Smooth muscle cell (in vitro differentiated cells): Measurements from ENCODE around the gene LMLN. TPM values are rescaled to one million over a fixed set of nuclear protein-coding genes. Genes with fewer than 3 reads are reported as not detected.
A peak's percentile ranks its signal among the peaks of the same experiment; 100 is the strongest.
"Not testable (repeated sequence)": the region's sequence is repeated elsewhere in the genome, so short reads cannot be mapped to it uniquely, and the experiment has no call there.

Source experiments
- DNase-seq: peaks from one replicate; lab custom pipeline; 2025; ENCODE audit not compliant: unreplicated experiment; lab: John Stamatoyannopoulos, UW
- H2AFZ ChIP-seq: fragments of 200-600 bp; sonication (generic); 2 replicates; pipeline ENCODE4 v1.6.0; 2016; ENCODE audit warnings: antibody characterized with exemption, low read depth, mild to moderate bottlenecking
- H3F3A ChIP-seq: fragments of 200-600 bp; sonication (generic); 2 replicates; pipeline ENCODE4 v1.6.0; 2017; ENCODE audit warnings: antibody characterized with exemption, low read depth
- H3K27ac ChIP-seq: fragments of 200-600 bp; sonication (generic); 2 replicates; pipeline ENCODE4 v1.5.1; 2016; ENCODE audit warnings: low read depth, mild to moderate bottlenecking
- H3K27me3 ChIP-seq: fragments of 200-600 bp; sonication (generic); 2 replicates; pipeline ENCODE4 v1.6.1; 2016; ENCODE audit warnings: low read depth, mild to moderate bottlenecking
- H3K36me3 ChIP-seq: fragments of 200-600 bp; sonication (generic); 2 replicates; pipeline ENCODE4 v1.5.1; 2016; ENCODE audit warnings: low read depth
- H3K4me1 ChIP-seq: fragments of 200-600 bp; sonication (generic); 2 replicates; pipeline ENCODE4 v1.5.1; 2016; ENCODE audit warnings: low read depth
- H3K4me2 ChIP-seq: fragments of 200-600 bp; sonication (generic); 2 replicates; pipeline ENCODE4 v1.6.0; 2016; ENCODE audit warnings: mild to moderate bottlenecking
- H3K4me3 ChIP-seq: fragments of 200-600 bp; sonication (generic); 2 replicates; pipeline ENCODE4 v1.5.1; 2016; ENCODE audit warnings: mild to moderate bottlenecking
- H3K79me2 ChIP-seq: fragments of 200-600 bp; sonication (generic); 2 replicates; pipeline ENCODE4 v1.6.0; 2016; ENCODE audit warnings: low read depth, mild to moderate bottlenecking
- H3K9ac ChIP-seq: fragments of 200-600 bp; sonication (generic); 2 replicates; pipeline ENCODE4 v1.6.0; 2016; ENCODE audit warnings: low read depth
- H3K9me3 ChIP-seq: fragments of 200-600 bp; sonication (generic); replicated peaks from 2 replicates; pipeline ENCODE4 v1.5.1; 2016; ENCODE audit warnings: low read depth
- H4K20me1 ChIP-seq: fragments of 200-600 bp; sonication (generic); 2 replicates; pipeline ENCODE4 v1.6.0; 2016; ENCODE audit warnings: low read depth
- WGBS: methylation state at CpG from one replicate; pipeline ENCODE4 v1.1.7; 2016; ENCODE audit warnings: low lambda C conversion rate; 5-methylcytosine and 5-hydroxymethylcytosine counted together
- polyA plus RNA-seq: library from polyadenylated mRNA; unstranded; fragments of >200 nt; fragmentation: Nextera tagmentation; extraction: Ambion mirVana; gene quantifications from 2 replicates; pipeline ENCODE4 v1.2.1, GENCODE V29; 2016
- total RNA-seq: library from RNA; depleted of rRNA; stranded (reverse); fragments of >200 nt; gene quantifications from 2 replicates; pipeline ENCODE4 v1.2.3, GENCODE V29; 2014
- TF ChIP-seq, protein P1 (sequence below): fragments of 200-600 bp; sonication (generic); IDR thresholded peaks from 2 replicates; pipeline ENCODE4 v1.5.1; 2017; ENCODE audit warnings: borderline replicate concordance, mild to moderate bottlenecking, antibody characterized with exemption; ENCODE audit not compliant: insufficient read depth, poor library complexity, severe bottlenecking

Gene LMLN
- total and polyA plus RNA-seq, 2 experiments from 2014 or later, result 2.1 to 7.8 TPM

DNA sequence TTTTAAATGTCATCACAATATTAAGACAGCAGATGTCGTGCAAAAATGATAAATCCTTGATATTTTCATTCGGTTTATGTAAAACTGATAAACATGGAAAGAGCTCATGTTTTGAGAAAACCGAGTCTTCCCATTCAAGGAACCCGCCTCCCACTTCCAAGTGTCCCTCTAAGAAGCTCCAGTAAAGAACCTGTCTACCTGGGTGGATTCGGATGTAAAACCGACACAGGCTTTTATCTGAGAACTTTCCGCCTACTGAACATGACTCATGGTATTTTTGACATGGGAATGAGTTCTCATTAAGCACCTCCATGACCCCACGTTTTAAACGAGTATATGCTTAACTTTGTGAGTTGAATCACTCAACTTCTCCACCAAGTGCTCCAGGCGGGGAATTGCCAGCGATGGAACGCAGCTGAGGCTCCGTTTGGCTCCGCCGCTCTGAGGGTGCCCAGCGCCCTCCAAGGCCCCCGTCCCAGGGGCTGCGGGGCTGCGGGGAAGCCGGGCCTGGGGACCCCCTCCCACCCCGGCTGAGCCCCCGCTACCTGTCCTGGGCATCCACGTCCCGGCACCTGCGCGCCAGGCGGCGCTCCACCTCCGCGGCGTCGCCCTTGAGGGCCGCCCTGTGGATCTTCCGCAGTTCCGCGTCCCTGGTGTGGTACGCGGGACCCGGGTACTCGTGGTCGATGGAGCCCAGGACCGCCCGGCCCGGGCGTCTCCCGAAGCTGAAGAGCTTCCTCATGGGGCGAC is 119.9 kb downstream of the LMLN start:
- Histone ChIP-seq H3K36me3 (no peaks in the 10 kb centered on the region), H3K9ac (no peak overlapping the region), H3F3A (no peaks in the 10 kb centered on the region), H3K9me3 (no peaks in the 10 kb centered on the region), H2AFZ (peak overlapping the region; percentile 16), H3K27me3 (peaks cover 89% of the 10 kb centered on the region), H3K79me2 (no peaks in the 10 kb centered on the region), H4K20me1 (no peaks in the 10 kb centered on the region), H3K4me2 (peak overlapping the region; percentile 93), H3K4me1 (peaks cover 5% of the 10 kb centered on the region), H3K27ac (no peak overlapping the region), H3K4me3 (peak overlapping the region; percentile 43)
- TF ChIP-seq, protein P1, sequence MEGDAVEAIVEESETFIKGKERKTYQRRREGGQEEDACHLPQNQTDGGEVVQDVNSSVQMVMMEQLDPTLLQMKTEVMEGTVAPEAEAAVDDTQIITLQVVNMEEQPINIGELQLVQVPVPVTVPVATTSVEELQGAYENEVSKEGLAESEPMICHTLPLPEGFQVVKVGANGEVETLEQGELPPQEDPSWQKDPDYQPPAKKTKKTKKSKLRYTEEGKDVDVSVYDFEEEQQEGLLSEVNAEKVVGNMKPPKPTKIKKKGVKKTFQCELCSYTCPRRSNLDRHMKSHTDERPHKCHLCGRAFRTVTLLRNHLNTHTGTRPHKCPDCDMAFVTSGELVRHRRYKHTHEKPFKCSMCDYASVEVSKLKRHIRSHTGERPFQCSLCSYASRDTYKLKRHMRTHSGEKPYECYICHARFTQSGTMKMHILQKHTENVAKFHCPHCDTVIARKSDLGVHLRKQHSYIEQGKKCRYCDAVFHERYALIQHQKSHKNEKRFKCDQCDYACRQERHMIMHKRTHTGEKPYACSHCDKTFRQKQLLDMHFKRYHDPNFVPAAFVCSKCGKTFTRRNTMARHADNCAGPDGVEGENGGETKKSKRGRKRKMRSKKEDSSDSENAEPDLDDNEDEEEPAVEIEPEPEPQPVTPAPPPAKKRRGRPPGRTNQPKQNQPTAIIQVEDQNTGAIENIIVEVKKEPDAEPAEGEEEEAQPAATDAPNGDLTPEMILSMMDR, result no peak
- no peak for DNase-seq
- WGBS, result 14% methylated on average over 35 of the region's 47 CpGs

DNA sequence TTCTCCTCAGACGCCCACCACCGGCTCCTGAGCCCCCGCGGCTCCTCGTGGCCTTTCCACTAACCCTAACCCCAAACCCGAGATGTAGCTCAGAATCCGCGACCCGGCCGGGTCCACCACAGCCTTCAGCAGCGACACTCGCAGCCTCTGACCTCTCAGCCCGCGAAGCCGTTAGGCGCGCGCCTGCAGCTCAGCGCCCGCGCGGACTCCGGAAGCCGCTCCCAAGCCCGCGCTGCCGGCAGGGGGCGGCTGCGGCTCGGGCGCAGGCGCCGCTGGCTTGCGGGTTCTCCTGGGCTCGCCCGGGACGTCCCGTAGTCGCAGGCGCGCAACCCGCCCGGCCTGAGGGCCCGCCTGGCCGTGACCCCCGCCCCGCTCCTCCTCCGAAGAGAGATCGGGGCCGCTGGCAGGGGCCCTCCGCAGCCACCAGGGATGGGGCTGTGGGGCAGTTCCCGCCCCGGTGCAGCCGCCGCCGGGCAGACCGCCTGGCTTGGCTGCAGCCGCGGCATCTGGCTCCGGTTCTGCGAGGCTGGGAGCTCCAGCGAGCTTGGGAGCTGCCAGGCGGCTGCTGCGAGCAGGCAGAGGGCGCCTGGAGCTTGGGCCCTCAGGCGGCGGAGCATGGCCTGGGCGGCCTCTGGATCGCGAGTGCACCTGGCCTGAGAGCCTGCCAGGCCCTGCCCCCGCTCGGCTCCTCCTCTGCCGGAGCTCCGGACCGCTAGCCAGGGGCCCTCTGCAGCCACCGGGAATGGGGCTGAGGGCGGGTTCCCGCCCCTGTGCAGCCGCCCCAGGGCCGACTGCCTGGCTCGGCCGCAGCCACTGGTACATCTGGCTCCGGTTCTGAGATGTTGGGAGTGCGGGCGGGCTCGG is 120.7 kb downstream of the LMLN start:
- H3K4me3 ChIP-seq, result peak overlapping the region; percentile 43
- DNase-seq, result peak; percentile 39
- no peaks in the 10 kb centered on the region for H3F3A ChIP-seq
- H3K27me3 ChIP-seq, result peaks cover 89% of the 10 kb centered on the region
- H3K9ac ChIP-seq, result no peak overlapping the region
- no peaks in the 10 kb centered on the region for H3K9me3 ChIP-seq
- no peak overlapping the region for H3K27ac ChIP-seq
- 1% methylated on average over 80 of the region's 86 CpGs for WGBS
- no peaks in the 10 kb centered on the region for H3K79me2 ChIP-seq
- no peaks in the 10 kb centered on the region for H3K36me3 ChIP-seq
- peaks cover 5% of the 10 kb centered on the region for H3K4me1 ChIP-seq
- peak overlapping the region; percentile 93 for H3K4me2 ChIP-seq
- H4K20me1 ChIP-seq, result no peaks in the 10 kb centered on the region
- H2AFZ ChIP-seq, result peak overlapping the region; percentile 16
- TF ChIP-seq, protein P1, result peak; percentile 75

DNA sequence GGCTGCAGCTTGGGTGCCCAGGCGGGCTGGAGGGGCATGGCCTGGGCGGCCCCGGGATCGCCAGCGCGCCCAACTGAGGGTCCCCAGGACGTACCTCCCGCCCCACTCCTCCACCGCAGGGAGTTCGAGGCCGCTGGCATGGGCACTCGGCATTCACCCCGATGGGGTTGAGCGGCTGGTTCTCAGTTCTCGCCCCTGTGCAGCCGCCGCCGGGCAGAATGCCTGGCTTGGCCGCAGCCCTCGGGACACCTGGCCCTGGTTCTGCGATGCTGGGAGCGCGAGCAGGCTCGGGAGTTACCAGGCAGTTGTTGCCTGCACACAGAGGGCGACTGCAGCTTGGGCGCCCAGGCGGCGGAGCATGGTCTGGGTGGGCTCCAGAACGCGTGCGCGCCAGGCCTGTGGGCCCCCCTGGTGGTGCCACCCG is 121.4 kb downstream of the LMLN start:
- Histone ChIP-seq H3K4me1 (peaks cover 5% of the 10 kb centered on the region), H3K36me3 (no peaks in the 10 kb centered on the region), H3K9ac (no peak overlapping the region), H2AFZ (no peak overlapping the region), H4K20me1 (no peaks in the 10 kb centered on the region), H3K4me3 (no peak overlapping the region), H3K4me2 (peak overlapping the region; percentile 93), H3K27me3 (peaks cover 89% of the 10 kb centered on the region), H3K79me2 (no peaks in the 10 kb centered on the region), H3K9me3 (no peaks in the 10 kb centered on the region), H3K27ac (no peak overlapping the region), H3F3A (no peaks in the 10 kb centered on the region)
- DNase-seq, result no peak
- TF ChIP-seq, protein P1, result no peak
- WGBS, result 13% methylated on average over 30 of the region's 33 CpGs

DNA sequence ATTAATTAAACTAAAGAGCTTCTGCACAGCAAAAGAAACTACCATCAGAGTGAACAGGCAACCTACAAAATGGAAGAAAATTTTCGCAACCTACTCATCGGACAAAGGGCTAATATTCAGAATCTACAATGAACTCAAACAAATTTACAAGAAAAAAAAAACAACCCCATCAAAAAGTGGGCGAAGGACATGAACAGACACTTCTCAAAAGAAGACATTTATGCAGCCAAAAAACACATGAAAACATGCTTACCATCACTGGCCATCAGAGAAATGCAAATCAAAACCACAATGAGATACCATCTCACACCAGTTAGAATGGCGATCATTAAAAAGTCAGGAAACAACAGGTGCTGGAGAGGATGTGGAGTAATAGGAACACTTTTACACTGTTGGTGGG is 122.2 kb downstream of the LMLN start:
- WGBS, result 92% methylated on average over 4 of the region's 4 CpGs
- H3K27me3 ChIP-seq, result peaks cover 89% of the 10 kb centered on the region

More for the DNA sequence above, 122.2 kb downstream of the LMLN start:
- H3K4me2 ChIP-seq, H3K4me3 ChIP-seq, H4K20me1 ChIP-seq, H3K4me1 ChIP-seq, H3F3A ChIP-seq, H3K36me3 ChIP-seq, H3K27ac ChIP-seq, H3K9me3 ChIP-seq, H3K9ac ChIP-seq, DNase-seq, H3K79me2 ChIP-seq, H2AFZ ChIP-seq: not testable (repeated sequence)
